OCI-LY3 (cell line): Measurements from ENCODE around the gene TTC6.

ENCODE experiments used
- H2AFZ ChIP-seq: fragments of 200-600, 300-600 bp; shearing (Covaris generic); 2 replicates; pipeline ENCODE4 v1.6.0; 2014; ENCODE audit warnings: antibody characterized with exemption, low read depth, low read length
- H3K27ac ChIP-seq: fragments of 200-600, 300-600 bp; sonication (generic); 2 replicates; pipeline ENCODE4 v1.5.1; 2014; ENCODE audit warnings: mild to moderate bottlenecking, low read length, moderate library complexity, mixed read lengths
- H3K27me3 ChIP-seq: fragments of 200-600, 300-600 bp; sonication (generic); 2 replicates; pipeline ENCODE4 v1.6.1; 2014; ENCODE audit warnings: low read depth, low read length, mixed read lengths
- H3K36me3 ChIP-seq: fragments of 200-600, 300-600 bp; sonication (generic); replicated peaks from 2 replicates; pipeline ENCODE3; 2014; ENCODE audit warnings: low read depth, low read length, mixed read lengths
- H3K4me1 ChIP-seq: fragments of 300-600, 200-600 bp; sonication (generic); 2 replicates; pipeline ENCODE4 v1.6.1; 2014; ENCODE audit warnings: low read length, mixed read lengths
- H3K4me2 ChIP-seq: fragments of 200-600, 300-600 bp; sonication (generic); 2 replicates; pipeline ENCODE4 v1.6.1; 2014; ENCODE audit warnings: low read length, mixed read lengths
- H3K4me3 ChIP-seq: fragments of 300-600, 200-600 bp; sonication (generic); 2 replicates; pipeline ENCODE4 v1.5.1; 2014; ENCODE audit warnings: antibody characterized with exemption, mild to moderate bottlenecking, low read length, moderate library complexity
- H3K79me2 ChIP-seq: fragments of 300-600, 200-600 bp; shearing (Covaris generic); 2 replicates; pipeline ENCODE4 v1.6.1; 2014; ENCODE audit warnings: mild to moderate bottlenecking, low read length, mixed read lengths
- H3K9ac ChIP-seq: fragments of 300-600, 200-600 bp; shearing (Covaris generic); 2 replicates; pipeline ENCODE4 v1.6.0; 2014; ENCODE audit warnings: mild to moderate bottlenecking, low read length, moderate library complexity
- H3K9me3 ChIP-seq: fragments of 200-600, 300-600 bp; shearing (Covaris generic); 2 replicates; pipeline ENCODE4 v1.6.1; 2014; ENCODE audit warnings: low read length, mixed read lengths; ENCODE audit not compliant: insufficient read depth
- H4K20me1 ChIP-seq: fragments of 200-600, 300-600 bp; sonication (generic); 2 replicates; pipeline ENCODE4 v1.6.1; 2016; ENCODE audit warnings: low read length, mixed read lengths; ENCODE audit not compliant: insufficient read depth
- EZH2phosphoT487 ChIP-seq: fragments of 200-600 bp; shearing (Covaris generic); IDR thresholded peaks from 2 replicates; pipeline ENCODE4 v1.6.1; 2018; ENCODE audit warnings: antibody characterized with exemption, mixed run types, low read depth
- TF ChIP-seq, protein P1 (sequence below): fragments of 200-600, 300-600 bp; sonication (generic); IDR thresholded peaks from 2 replicates; pipeline ENCODE4 v1.5.1; 2014; ENCODE audit warnings: antibody characterized with exemption, low read length, low read depth

Gene TTC6

DNA sequence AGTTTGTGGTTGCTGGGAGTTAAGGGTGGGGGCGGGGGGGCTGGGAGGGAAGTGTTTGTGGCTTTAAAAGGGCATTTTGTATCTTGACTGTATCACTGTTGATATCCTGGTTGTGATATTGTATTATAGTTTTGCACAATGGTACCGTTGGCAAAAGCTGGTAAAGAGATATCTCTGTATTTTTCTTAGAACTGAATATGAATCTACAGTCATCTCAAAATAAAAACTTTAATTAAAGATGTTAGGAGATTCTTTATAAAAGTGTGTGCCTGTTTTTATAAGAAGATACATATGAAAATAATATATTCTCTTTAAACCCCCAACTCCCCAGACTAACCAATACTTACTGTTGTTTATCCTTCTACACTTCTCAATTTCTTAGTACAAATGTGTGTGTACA is 43.2 kb downstream of the TTC6 start:
- Histone ChIP-seq H3K79me2 (no peaks in the 10 kb centered on the region), H4K20me1 (no peaks in the 10 kb centered on the region), H3K9me3 (no peaks in the 10 kb centered on the region), H3K4me1 (no peaks in the 10 kb centered on the region), H2AFZ (no peak overlapping the region), H3K27ac (no peak overlapping the region), H3K36me3 (no peaks in the 10 kb centered on the region), H3K9ac (no peak overlapping the region), H3K27me3 (no peaks in the 10 kb centered on the region), H3K4me2 (no peak overlapping the region), H3K4me3 (no peak overlapping the region)
- TF ChIP-seq, protein P1, sequence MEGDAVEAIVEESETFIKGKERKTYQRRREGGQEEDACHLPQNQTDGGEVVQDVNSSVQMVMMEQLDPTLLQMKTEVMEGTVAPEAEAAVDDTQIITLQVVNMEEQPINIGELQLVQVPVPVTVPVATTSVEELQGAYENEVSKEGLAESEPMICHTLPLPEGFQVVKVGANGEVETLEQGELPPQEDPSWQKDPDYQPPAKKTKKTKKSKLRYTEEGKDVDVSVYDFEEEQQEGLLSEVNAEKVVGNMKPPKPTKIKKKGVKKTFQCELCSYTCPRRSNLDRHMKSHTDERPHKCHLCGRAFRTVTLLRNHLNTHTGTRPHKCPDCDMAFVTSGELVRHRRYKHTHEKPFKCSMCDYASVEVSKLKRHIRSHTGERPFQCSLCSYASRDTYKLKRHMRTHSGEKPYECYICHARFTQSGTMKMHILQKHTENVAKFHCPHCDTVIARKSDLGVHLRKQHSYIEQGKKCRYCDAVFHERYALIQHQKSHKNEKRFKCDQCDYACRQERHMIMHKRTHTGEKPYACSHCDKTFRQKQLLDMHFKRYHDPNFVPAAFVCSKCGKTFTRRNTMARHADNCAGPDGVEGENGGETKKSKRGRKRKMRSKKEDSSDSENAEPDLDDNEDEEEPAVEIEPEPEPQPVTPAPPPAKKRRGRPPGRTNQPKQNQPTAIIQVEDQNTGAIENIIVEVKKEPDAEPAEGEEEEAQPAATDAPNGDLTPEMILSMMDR = no peak
- TF ChIP-seq EZH2phosphoT487 = no peak

DNA sequence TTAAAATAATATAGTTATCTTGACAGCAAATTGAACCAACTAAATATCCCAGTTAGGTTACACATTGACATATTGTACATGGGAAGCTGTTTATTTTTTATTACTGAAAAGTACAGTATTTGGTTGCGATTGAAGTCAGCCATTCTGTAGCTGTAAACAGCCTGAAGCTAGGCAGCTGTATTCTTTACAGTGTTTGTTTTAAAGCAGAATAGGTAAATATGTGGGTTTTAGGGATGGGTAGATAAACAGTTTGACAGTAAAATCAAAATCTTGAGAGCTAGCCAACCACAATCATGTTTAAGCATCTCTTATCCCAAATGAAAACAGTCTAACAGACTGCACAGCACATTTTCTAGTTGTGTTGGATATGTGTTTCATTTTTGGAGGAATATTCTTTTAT is 45.7 kb downstream of the TTC6 start:
- Histone ChIP-seq H3K36me3 (no peaks in the 10 kb centered on the region), H3K4me3 (no peak overlapping the region), H3K9ac (no peak overlapping the region), H3K9me3 (no peaks in the 10 kb centered on the region), H3K4me2 (no peak overlapping the region), H2AFZ (no peak overlapping the region), H3K4me1 (no peaks in the 10 kb centered on the region), H3K79me2 (no peaks in the 10 kb centered on the region), H3K27ac (no peak overlapping the region), H4K20me1 (no peaks in the 10 kb centered on the region), H3K27me3 (no peaks in the 10 kb centered on the region)
- TF ChIP-seq, protein P1 = no peak
- no peak for TF ChIP-seq EZH2phosphoT487

DNA sequence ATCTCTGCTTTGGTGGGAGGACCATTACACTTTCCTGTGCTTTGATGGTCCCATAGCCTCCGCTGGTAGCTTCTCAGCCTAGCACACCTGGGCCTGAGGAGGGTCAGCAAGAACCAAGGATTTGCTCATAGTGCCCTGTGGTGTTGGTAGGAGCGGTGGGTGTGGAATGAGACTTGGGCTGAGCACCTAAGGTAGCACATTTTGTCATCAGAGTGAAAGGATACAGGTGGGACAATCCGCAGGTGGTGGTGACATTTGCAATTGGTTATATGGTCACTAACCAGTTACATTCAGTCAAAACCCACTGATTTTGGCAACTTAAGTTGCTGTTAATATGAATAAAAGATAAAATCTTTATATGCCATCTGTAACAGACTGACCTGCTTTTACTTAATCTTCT is 46.7 kb downstream of the TTC6 start:
- Histone ChIP-seq H4K20me1 (no peaks in the 10 kb centered on the region), H3K4me3 (no peak overlapping the region), H3K9ac (no peak overlapping the region), H3K36me3 (no peaks in the 10 kb centered on the region), H3K9me3 (no peaks in the 10 kb centered on the region), H3K79me2 (no peaks in the 10 kb centered on the region), H3K27me3 (no peaks in the 10 kb centered on the region), H2AFZ (no peak overlapping the region), H3K27ac (no peak overlapping the region), H3K4me1 (no peaks in the 10 kb centered on the region), H3K4me2 (no peak overlapping the region)
- TF ChIP-seq EZH2phosphoT487 = no peak
- TF ChIP-seq, protein P1 = no peak

DNA sequence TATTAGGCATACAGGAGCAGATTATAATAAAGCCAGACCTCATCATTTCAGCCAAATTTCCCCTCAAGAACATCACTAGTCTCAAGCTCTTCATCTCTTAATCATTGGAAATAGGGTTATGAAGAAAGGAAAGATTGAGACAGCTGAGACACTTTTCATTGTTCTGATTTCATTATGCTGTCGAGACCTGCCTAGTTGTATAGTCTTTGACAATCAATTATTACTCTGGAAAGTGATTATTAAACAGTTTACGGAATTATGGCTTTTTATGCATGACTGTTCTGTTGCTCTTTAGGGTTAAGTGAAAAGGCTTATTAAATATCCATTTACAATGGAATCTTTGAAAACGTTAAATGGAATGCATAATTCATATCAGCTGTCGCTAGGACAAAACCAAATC is 48.3 kb downstream of the TTC6 start:
- Histone ChIP-seq H3K4me1 (no peaks in the 10 kb centered on the region), H3K36me3 (no peaks in the 10 kb centered on the region), H2AFZ (no peak overlapping the region), H3K27ac (no peak overlapping the region), H3K4me2 (no peak overlapping the region), H3K9ac (no peak overlapping the region), H3K4me3 (no peak overlapping the region), H3K27me3 (no peaks in the 10 kb centered on the region), H4K20me1 (no peaks in the 10 kb centered on the region), H3K9me3 (no peaks in the 10 kb centered on the region), H3K79me2 (no peaks in the 10 kb centered on the region)
- TF ChIP-seq, protein P1 = no peak
- TF ChIP-seq EZH2phosphoT487 = no peak
